Lower leg skin (tissue), 3 donors: ENCODE results near the gene P4HTM.

Experiments used
- CTCF ChIP-seq, 3 donors: fragments of 450-650 bp; IDR thresholded peaks; one replicate each; pipeline ENCODE4 v1.5.1; 2016; ENCODE audit warnings: antibody characterized with exemption in 3 of 3, mild to moderate bottlenecking in 3 of 3, moderate library complexity in 2 of 3
- POLR2A ChIP-seq, 2 donors: fragments of 450-650 bp; IDR thresholded peaks; one replicate each; pipeline ENCODE4 v1.6.1; 2016 to 2017; ENCODE audit warnings: antibody characterized with exemption in 2 of 2, mild to moderate bottlenecking in 1 of 2, moderate library complexity in 1 of 2

GRCh38 chr3:49025793-49026520 lies 35.9 kb downstream of the P4HTM start:
- TF ChIP-seq CTCF (IDR thresholded peaks at IDR 0.05) (no peak), POLR2A (IDR thresholded peaks at IDR 0.05) (no peak)
